HEK293 (cell line): ENCODE data around the gene NFATC2IP.

Experiments used
- BCL11A ChIP-seq: fragments of 450-650 bp; formaldehyde crosslinking; IDR thresholded peaks from 2 replicates; pipeline ENCODE4 v1.5.1; 2016; ENCODE audit warnings: low read depth, missing biosample characterization, missing genetic modification characterization
- HOXD13 ChIP-seq: sonication (generic); formaldehyde crosslinking; IDR thresholded peaks from 2 replicates; pipeline ENCODE4 v1.8.0; 2022; ENCODE audit warnings: missing genetic modification reagents, borderline replicate concordance
- KLF7 ChIP-seq: fragments of 450-650 bp; formaldehyde crosslinking; IDR thresholded peaks from 2 replicates; pipeline ENCODE4 v1.5.1; 2016; ENCODE audit warnings: missing biosample characterization, missing genetic modification characterization, borderline replicate concordance
- PRDM1 ChIP-seq: fragments of 450-650 bp; formaldehyde crosslinking; IDR thresholded peaks from 2 replicates; pipeline ENCODE4; 2016; ENCODE audit warnings: missing biosample characterization, missing genetic modification characterization
- SETDB1 ChIP-seq: IDR thresholded peaks from one replicate; pipeline ENCODE4 v1.6.1; 2017; ENCODE audit warnings: mild to moderate bottlenecking, low read length, moderate library complexity, mixed read lengths; ENCODE audit not compliant: insufficient read length
- SP2 ChIP-seq: fragments of 450-650 bp; formaldehyde crosslinking; IDR thresholded peaks from 2 replicates; pipeline ENCODE4 v1.5.1; 2016; ENCODE audit warnings: missing biosample characterization, missing genetic modification characterization
- SP3 ChIP-seq: fragments of 450-650 bp; formaldehyde crosslinking; IDR thresholded peaks from 2 replicates; pipeline ENCODE4 v1.5.1; 2016; ENCODE audit warnings: missing biosample characterization, missing genetic modification characterization
- WT1 ChIP-seq: fragments of 450-650 bp; formaldehyde crosslinking; IDR thresholded peaks from 2 replicates; pipeline ENCODE4 v1.5.1; 2016; ENCODE audit warnings: missing biosample characterization, missing genetic modification characterization
- ZBTB20 ChIP-seq: fragments of 450-650 bp; formaldehyde crosslinking; IDR thresholded peaks from 2 replicates; pipeline ENCODE4 v1.5.1; 2016; ENCODE audit warnings: missing biosample characterization, missing genetic modification characterization
- ZBTB26 ChIP-seq: fragments of 450-650 bp; formaldehyde crosslinking; optimal IDR thresholded peaks from 2 replicates; pipeline ENCODE3; 2016; ENCODE audit warnings: missing biosample characterization, mild to moderate bottlenecking, missing genetic modification characterization
- ZNF138 ChIP-seq: fragments of 450-650 bp; formaldehyde crosslinking; IDR thresholded peaks from 2 replicates; pipeline ENCODE4 v1.5.1; 2016; ENCODE audit warnings: missing biosample characterization, missing genetic modification characterization, borderline replicate concordance
- ZNF140 ChIP-seq: fragments of 450-650 bp; formaldehyde crosslinking; IDR thresholded peaks from 2 replicates; pipeline ENCODE4 v1.5.1; 2016; ENCODE audit warnings: missing biosample characterization, missing genetic modification characterization
- ZNF155 ChIP-seq: fragments of 450-650 bp; formaldehyde crosslinking; IDR thresholded peaks from 2 replicates; pipeline ENCODE4 v1.5.1; 2016; ENCODE audit warnings: missing biosample characterization, missing genetic modification characterization
- ZNF18 ChIP-seq: fragments of 450-650 bp; formaldehyde crosslinking; IDR thresholded peaks from 2 replicates; pipeline ENCODE4 v1.5.1; 2016; ENCODE audit warnings: missing biosample characterization, missing genetic modification characterization
- ZNF211 ChIP-seq: fragments of 450-650 bp; formaldehyde crosslinking; IDR thresholded peaks from 2 replicates; pipeline ENCODE4 v1.5.1; 2016; ENCODE audit warnings: low read depth, missing biosample characterization, missing genetic modification characterization
- ZNF221 ChIP-seq: fragments of 450-650 bp; formaldehyde crosslinking; IDR thresholded peaks from 2 replicates; pipeline ENCODE4 v1.5.1; 2017; ENCODE audit warnings: missing biosample characterization, missing genetic modification characterization, borderline replicate concordance
- ZNF416 ChIP-seq: fragments of 450-650 bp; formaldehyde crosslinking; IDR thresholded peaks from 2 replicates; pipeline ENCODE4 v1.5.1; 2016; ENCODE audit warnings: missing biosample characterization, missing genetic modification characterization
- ZNF423 ChIP-seq: fragments of 450-650 bp; formaldehyde crosslinking; IDR thresholded peaks from 2 replicates; pipeline ENCODE4 v1.5.1; 2016; ENCODE audit warnings: missing biosample characterization, missing genetic modification characterization
- ZNF513 ChIP-seq: fragments of 450-650 bp; IDR thresholded peaks from 2 replicates; pipeline ENCODE4 v1.5.1; 2018; ENCODE audit warnings: missing biosample characterization, missing genetic modification characterization
- ZNF530 ChIP-seq: fragments of 450-650 bp; formaldehyde crosslinking; IDR thresholded peaks from 2 replicates; pipeline ENCODE4 v1.5.1; 2016; ENCODE audit warnings: low read depth, missing biosample characterization, missing genetic modification characterization
- ZNF544 ChIP-seq: fragments of 450-650 bp; formaldehyde crosslinking; IDR thresholded peaks from 2 replicates; pipeline ENCODE4 v1.5.0; 2017; ENCODE audit warnings: missing biosample characterization, missing genetic modification characterization
- ZNF560 ChIP-seq: fragments of 450-650 bp; formaldehyde crosslinking; IDR thresholded peaks from 2 replicates; pipeline ENCODE4 v1.5.1; 2017; ENCODE audit warnings: missing biosample characterization, missing genetic modification characterization, borderline replicate concordance
- ZNF596 ChIP-seq: fragments of 450-650 bp; IDR thresholded peaks from 2 replicates; pipeline ENCODE4 v1.5.0; 2018; ENCODE audit warnings: missing biosample characterization, mild to moderate bottlenecking, missing genetic modification characterization, moderate library complexity
- ZNF701 ChIP-seq: fragments of 450-650 bp; formaldehyde crosslinking; IDR thresholded peaks from 2 replicates; pipeline ENCODE4 v1.5.1; 2016; ENCODE audit warnings: missing biosample characterization, missing genetic modification characterization
- TF ChIP-seq, protein P1 (sequence below): fragments of 450-650 bp; formaldehyde crosslinking; IDR thresholded peaks from 2 replicates; pipeline ENCODE4 v1.5.1; 2016; ENCODE audit warnings: missing biosample characterization, missing genetic modification characterization
- TF ChIP-seq, protein P2 (sequence below): sonication (generic); formaldehyde crosslinking; IDR thresholded peaks from 2 replicates; pipeline ENCODE4 v1.8.1; 2022; ENCODE audit warnings: mild to moderate bottlenecking, moderate library complexity, missing genetic modification reagents
- TF ChIP-seq, protein P3 (sequence below): fragments of 450-650 bp; formaldehyde crosslinking; IDR thresholded peaks from 2 replicates; pipeline ENCODE4 v1.5.1; 2016; ENCODE audit warnings: missing biosample characterization, missing genetic modification characterization, borderline replicate concordance
- TF ChIP-seq, protein P4 (sequence below): fragments of 450-650 bp; formaldehyde crosslinking; IDR thresholded peaks from 2 replicates; pipeline ENCODE4 v1.5.1; 2017; ENCODE audit warnings: missing biosample characterization, missing genetic modification characterization
- TF ChIP-seq, protein P5 (sequence below): fragments of 450-650 bp; formaldehyde crosslinking; IDR thresholded peaks from 2 replicates; pipeline ENCODE4 v1.5.1; 2016; ENCODE audit warnings: missing biosample characterization, missing genetic modification characterization, low read depth

NFATC2IP gene

DNA sequence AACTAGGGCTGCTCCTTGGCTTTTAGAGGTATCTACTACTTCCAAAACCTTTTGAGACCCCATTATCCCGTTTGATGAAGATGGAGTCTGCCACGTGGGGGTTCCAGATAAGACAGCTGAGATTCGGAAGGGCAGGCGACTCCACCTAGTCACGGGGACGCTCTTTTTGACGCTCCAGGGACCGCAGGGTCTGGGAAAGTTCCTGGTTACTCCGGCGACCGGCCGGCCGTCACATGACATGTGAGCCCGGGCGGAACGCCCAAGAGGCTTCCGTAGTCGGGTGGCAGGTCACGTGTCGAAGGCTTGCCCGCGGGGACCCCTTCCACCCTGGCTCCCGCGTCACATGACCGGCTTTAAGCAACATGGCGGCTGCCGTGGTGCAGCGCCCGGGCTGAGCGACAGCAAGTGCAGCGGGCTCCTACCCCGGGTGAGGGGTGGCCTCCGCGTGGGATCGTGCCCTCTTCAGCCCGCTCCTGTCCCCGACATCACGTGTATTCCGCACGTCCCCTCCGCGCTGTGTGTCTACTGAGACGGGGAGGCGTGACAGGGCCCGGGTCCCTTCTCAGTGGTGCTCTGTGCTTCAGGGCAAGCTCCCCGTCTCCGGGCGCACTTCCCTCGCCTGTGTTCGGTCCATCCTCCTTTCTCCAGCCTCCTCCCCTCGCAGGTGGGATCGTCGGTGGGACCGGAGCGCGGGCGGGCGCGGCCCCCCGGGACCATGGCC is 23.9 kb downstream of the NFATC2IP start, which contains the start of gene SPNS1 (continued):
- TF ChIP-seq ZNF544 (no peak), WT1 (tag by site-specific recombination) (peak; percentile 38; the same call in 1 of the 2 replicates), ZNF423 (no peak), SETDB1 (no peak), ZNF221 (tag by site-specific recombination) (no peak), ZNF138 (tag by site-specific recombination) (no peak), ZNF18 (tag by site-specific recombination) (0 out of 2 replicates have a peak, but pooled peaks have one; percentile 56), ZNF140 (no peak), ZBTB26 (tag by site-specific recombination) (peak; percentile 67), BCL11A (no peak), ZNF416 (tag by site-specific recombination) (no peak), SP2 (tag by site-specific recombination) (peak; percentile 66), PRDM1 (tag by site-specific recombination) (0 out of 2 replicates have a peak, but pooled peaks have one; percentile 19), ZNF701 (tag by site-specific recombination) (no peak), ZNF596 (tag by site-specific recombination) (no peak), ZBTB20 (tag by site-specific recombination) (peak; percentile 81), ZNF530 (tag by site-specific recombination) (no peak), HOXD13 (no peak), ZNF560 (tag by site-specific recombination) (no peak), ZNF155 (tag by site-specific recombination) (no peak), KLF7 (peak; percentile 75), ZNF211 (tag by site-specific recombination) (no peak), ZNF513 (tag by site-specific recombination) (no peak), SP3 (tag by site-specific recombination) (peak; percentile 73)
- TF ChIP-seq, protein P1, sequence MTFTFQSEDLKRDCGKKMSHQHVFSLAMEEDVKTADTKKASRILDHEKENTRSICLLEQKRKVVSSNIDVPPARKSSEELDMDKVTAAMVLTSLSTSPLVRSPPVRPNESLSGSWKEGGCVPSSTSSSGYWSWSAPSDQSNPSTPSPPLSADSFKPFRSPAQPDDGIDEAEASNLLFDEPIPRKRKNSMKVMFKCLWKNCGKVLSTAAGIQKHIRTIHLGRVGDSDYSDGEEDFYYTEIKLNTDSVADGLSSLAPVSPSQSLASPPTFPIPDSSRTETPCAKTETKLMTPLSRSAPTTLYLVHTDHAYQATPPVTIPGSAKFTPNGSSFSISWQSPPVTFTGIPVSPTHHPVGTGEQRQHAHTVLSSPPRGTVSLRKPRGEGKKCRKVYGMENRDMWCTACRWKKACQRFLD (tag by site-specific recombination) = peak; percentile 95
- TF ChIP-seq, protein P2, sequence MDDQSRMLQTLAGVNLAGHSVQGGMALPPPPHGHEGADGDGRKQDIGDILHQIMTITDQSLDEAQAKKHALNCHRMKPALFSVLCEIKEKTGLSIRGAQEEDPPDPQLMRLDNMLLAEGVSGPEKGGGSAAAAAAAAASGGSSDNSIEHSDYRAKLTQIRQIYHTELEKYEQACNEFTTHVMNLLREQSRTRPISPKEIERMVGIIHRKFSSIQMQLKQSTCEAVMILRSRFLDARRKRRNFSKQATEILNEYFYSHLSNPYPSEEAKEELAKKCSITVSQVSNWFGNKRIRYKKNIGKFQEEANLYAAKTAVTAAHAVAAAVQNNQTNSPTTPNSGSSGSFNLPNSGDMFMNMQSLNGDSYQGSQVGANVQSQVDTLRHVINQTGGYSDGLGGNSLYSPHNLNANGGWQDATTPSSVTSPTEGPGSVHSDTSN (CRISPR knock-in tag) = peak; percentile 62
- TF ChIP-seq, protein P3, sequence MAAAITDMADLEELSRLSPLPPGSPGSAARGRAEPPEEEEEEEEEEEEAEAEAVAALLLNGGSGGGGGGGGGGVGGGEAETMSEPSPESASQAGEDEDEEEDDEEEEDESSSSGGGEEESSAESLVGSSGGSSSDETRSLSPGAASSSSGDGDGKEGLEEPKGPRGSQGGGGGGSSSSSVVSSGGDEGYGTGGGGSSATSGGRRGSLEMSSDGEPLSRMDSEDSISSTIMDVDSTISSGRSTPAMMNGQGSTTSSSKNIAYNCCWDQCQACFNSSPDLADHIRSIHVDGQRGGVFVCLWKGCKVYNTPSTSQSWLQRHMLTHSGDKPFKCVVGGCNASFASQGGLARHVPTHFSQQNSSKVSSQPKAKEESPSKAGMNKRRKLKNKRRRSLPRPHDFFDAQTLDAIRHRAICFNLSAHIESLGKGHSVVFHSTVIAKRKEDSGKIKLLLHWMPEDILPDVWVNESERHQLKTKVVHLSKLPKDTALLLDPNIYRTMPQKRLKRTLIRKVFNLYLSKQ (tag by site-specific recombination) = no peak
- TF ChIP-seq, protein P4, sequence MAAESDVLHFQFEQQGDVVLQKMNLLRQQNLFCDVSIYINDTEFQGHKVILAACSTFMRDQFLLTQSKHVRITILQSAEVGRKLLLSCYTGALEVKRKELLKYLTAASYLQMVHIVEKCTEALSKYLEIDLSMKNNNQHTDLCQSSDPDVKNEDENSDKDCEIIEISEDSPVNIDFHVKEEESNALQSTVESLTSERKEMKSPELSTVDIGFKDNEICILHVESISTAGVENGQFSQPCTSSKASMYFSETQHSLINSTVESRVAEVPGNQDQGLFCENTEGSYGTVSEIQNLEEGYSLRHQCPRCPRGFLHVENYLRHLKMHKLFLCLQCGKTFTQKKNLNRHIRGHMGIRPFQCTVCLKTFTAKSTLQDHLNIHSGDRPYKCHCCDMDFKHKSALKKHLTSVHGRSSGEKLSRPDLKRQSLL (tag by site-specific recombination) = peak; percentile 11; the same call in 1 of the 2 replicates
- TF ChIP-seq, protein P5, sequence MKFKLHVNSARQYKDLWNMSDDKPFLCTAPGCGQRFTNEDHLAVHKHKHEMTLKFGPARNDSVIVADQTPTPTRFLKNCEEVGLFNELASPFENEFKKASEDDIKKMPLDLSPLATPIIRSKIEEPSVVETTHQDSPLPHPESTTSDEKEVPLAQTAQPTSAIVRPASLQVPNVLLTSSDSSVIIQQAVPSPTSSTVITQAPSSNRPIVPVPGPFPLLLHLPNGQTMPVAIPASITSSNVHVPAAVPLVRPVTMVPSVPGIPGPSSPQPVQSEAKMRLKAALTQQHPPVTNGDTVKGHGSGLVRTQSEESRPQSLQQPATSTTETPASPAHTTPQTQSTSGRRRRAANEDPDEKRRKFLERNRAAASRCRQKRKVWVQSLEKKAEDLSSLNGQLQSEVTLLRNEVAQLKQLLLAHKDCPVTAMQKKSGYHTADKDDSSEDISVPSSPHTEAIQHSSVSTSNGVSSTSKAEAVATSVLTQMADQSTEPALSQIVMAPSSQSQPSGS = no peak
